ENCODE data around the gene SPATA45.

DNA sequence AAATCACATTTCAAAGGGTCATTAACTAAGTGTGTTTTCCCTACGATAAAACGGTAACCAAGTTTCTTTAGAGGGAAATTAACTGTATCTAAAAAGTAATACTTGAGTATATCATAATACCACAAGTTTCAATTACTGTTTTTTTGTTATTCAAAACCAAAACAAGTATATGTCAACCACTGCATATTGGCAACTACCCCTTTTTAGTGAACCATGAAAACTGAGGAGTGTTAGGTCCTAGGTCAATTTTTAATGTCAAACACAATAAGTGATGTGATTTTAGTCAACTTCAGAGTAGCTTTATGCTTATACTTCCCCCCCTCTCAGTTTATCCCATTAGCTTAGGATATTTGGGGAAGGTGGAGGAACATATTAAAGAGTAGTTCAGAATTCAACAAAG, 66.2 kb downstream of the SPATA45 start:
- TF ChIP-seq, protein P1, sequence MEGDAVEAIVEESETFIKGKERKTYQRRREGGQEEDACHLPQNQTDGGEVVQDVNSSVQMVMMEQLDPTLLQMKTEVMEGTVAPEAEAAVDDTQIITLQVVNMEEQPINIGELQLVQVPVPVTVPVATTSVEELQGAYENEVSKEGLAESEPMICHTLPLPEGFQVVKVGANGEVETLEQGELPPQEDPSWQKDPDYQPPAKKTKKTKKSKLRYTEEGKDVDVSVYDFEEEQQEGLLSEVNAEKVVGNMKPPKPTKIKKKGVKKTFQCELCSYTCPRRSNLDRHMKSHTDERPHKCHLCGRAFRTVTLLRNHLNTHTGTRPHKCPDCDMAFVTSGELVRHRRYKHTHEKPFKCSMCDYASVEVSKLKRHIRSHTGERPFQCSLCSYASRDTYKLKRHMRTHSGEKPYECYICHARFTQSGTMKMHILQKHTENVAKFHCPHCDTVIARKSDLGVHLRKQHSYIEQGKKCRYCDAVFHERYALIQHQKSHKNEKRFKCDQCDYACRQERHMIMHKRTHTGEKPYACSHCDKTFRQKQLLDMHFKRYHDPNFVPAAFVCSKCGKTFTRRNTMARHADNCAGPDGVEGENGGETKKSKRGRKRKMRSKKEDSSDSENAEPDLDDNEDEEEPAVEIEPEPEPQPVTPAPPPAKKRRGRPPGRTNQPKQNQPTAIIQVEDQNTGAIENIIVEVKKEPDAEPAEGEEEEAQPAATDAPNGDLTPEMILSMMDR (IDR thresholded peaks at IDR 0.05) = no peak
- no peak for TF ChIP-seq EZH2 (IDR thresholded peaks at IDR 0.05; ENCODE audit: borderline replicate concordance, insufficient read depth, low read depth, low read length, poor library complexity, severe bottlenecking)
